ENCODE results near the gene GCG.
A peak's percentile ranks its signal among the peaks of the same experiment; 100 is the strongest.

The GCG gene

GRCh38 chr2:162103443-162104009 is 48.5 kb downstream of the GCG start:
- DNase-seq, result peak in 1 of 58 donors; percentile 14

- DNase-seq, result no peak
Measured at GRCh38 chr2:162100579-162100978, 51.5 kb downstream of the GCG start.

GRCh38 chr2:162099836-162100235 is 52.2 kb downstream of the GCG start:
- no peak for DNase-seq
